GM23338 (cell line): ENCODE data around the gene EXO1. TPM values are rescaled to one million over a fixed set of nuclear protein-coding genes. Genes with fewer than 3 reads are reported as not detected.

Experiments used
- ATAC-seq: fragments of 200-7000 bp; cut with Tn5 transposase; 3 replicates; pipeline ENCODE4 v1.9.1; 2020
- DNase-seq: peaks from one replicate; pipeline ENCODE4 v3.0.0-alpha.2; 2015; ENCODE audit warnings: low spot score
- H2AFZ ChIP-seq: fragments of 200-600 bp; sonication (generic); 2 replicates; pipeline ENCODE4 v1.8.0; 2016; ENCODE audit warnings: antibody characterized with exemption, mild to moderate bottlenecking, moderate library complexity
- H3F3A ChIP-seq: fragments of 200-600 bp; sonication (generic); replicated peaks from 2 replicates; pipeline ENCODE4 v1.8.0; 2017; ENCODE audit warnings: antibody characterized with exemption, mixed run types, low read depth
- H3K27ac ChIP-seq: fragments of 200-600 bp; sonication (generic); 2 replicates; pipeline ENCODE4 v1.6.1; 2016; ENCODE audit warnings: low read depth
- H3K27me3 ChIP-seq: fragments of 200-600 bp; sonication (generic); 2 replicates; pipeline ENCODE4 v1.8.0; 2016; ENCODE audit warnings: mild to moderate bottlenecking, mixed run types, moderate library complexity; ENCODE audit not compliant: insufficient read depth
- H3K36me3 ChIP-seq: fragments of 200-600 bp; sonication (generic); 2 replicates; pipeline ENCODE4 v1.8.0; 2016; ENCODE audit warnings: mild to moderate bottlenecking; ENCODE audit not compliant: insufficient read depth
- H3K4me1 ChIP-seq: fragments of 200-600 bp; sonication (generic); 2 replicates; pipeline ENCODE4 v1.8.0; 2016; ENCODE audit warnings: mild to moderate bottlenecking, moderate library complexity; ENCODE audit not compliant: insufficient read depth
- H3K4me2 ChIP-seq: fragments of 200-600 bp; sonication (generic); 2 replicates; pipeline ENCODE4 v1.7.1; 2017; ENCODE audit warnings: mixed run types
- H3K4me3 ChIP-seq: fragments of 200-600 bp; sonication (generic); 2 replicates; pipeline ENCODE4 v1.6.1; 2016; ENCODE audit warnings: mixed run types
- H3K79me2 ChIP-seq: fragments of 200-600 bp; sonication (generic); replicated peaks from 2 replicates; pipeline ENCODE4 v1.8.0; 2017; ENCODE audit warnings: mild to moderate bottlenecking; ENCODE audit not compliant: insufficient read depth
- H3K9me2 ChIP-seq: fragments of 200-600 bp; sonication (generic); 2 replicates; pipeline ENCODE4 v1.8.0; 2017; ENCODE audit not compliant: insufficient read depth
- H4K20me1 ChIP-seq: fragments of 200-600 bp; sonication (generic); replicated peaks from 2 replicates; pipeline ENCODE4 v1.8.0; 2017; ENCODE audit warnings: mild to moderate bottlenecking; ENCODE audit not compliant: insufficient read depth
- H3K27ac Mint-ChIP-seq: 2 replicates; pipeline ENCODE4 v1.8.0; 2020; ENCODE audit warnings: inconsistent platforms, mild to moderate bottlenecking, moderate library complexity, mixed read lengths
- H3K27me3 Mint-ChIP-seq: 3 replicates; pipeline ENCODE4 v1.8.0; 2022; ENCODE audit warnings: low read depth, mild to moderate bottlenecking, moderate library complexity, mixed read lengths, inconsistent platforms; ENCODE audit not compliant: insufficient read depth, poor library complexity
- H3K36me3 Mint-ChIP-seq: 3 replicates; pipeline ENCODE4 v1.8.0; 2021; ENCODE audit warnings: low read depth, mild to moderate bottlenecking, inconsistent platforms, moderate library complexity, mixed read lengths
- H3K4me1 Mint-ChIP-seq: 3 replicates; pipeline ENCODE4 v1.8.0; 2020; ENCODE audit warnings: mild to moderate bottlenecking, inconsistent platforms, mixed read lengths
- H3K4me3 Mint-ChIP-seq: 3 replicates; pipeline ENCODE4 v1.8.0; 2021; ENCODE audit warnings: moderate library complexity, mild to moderate bottlenecking, inconsistent platforms, mixed read lengths
- H3K9me3 Mint-ChIP-seq: 3 replicates; pipeline ENCODE4 v1.8.0; 2020; ENCODE audit warnings: moderate library complexity, mild to moderate bottlenecking, inconsistent platforms, mixed read lengths
- CREB1 ChIP-seq: fragments of 250-450 bp; sonication (Bioruptor Pico); IDR thresholded peaks from 2 replicates; pipeline ENCODE4 v1.5.0; 2020; ENCODE audit warnings: low read depth, mild to moderate bottlenecking, moderate library complexity
- CTCF ChIP-seq, 2 experiments: fragments of 200-600 bp in 1 of 2; sonication (generic) in 1 of 2; conservative IDR thresholded peaks; 2 replicates each; pipeline versions ENCODE4 v1.5.1 to v1.6.1; 2016 to 2017; ENCODE audit warnings: antibody characterized with exemption in 2 of 2, low read depth in 2 of 2, mild to moderate bottlenecking in 2 of 2, moderate library complexity in 1 of 2
- ETS1 ChIP-seq: IDR thresholded peaks from 2 replicates; pipeline ENCODE4 v1.6.1; 2016; ENCODE audit warnings: antibody characterized with exemption
- EZH2 ChIP-seq: fragments of 200-600 bp; sonication (generic); IDR thresholded peaks from one replicate; pipeline ENCODE4 v1.8.0; 2017; ENCODE audit warnings: antibody characterized with exemption, mild to moderate bottlenecking, low read depth; ENCODE audit not compliant: unreplicated experiment
- EZH2phosphoT487 ChIP-seq: fragments of 200-600 bp; sonication (generic); IDR thresholded peaks from one replicate; pipeline ENCODE4 v1.8.1; 2018; ENCODE audit warnings: antibody characterized with exemption; ENCODE audit not compliant: unreplicated experiment
- JUNB ChIP-seq: IDR thresholded peaks from one replicate; pipeline ENCODE4 v1.6.1; 2016; ENCODE audit warnings: antibody characterized with exemption; ENCODE audit not compliant: unreplicated experiment
- NANOG ChIP-seq: IDR thresholded peaks from 2 replicates; pipeline ENCODE4 v1.6.1; 2016; ENCODE audit warnings: antibody characterized with exemption, borderline replicate concordance
- POLR2AphosphoS5 ChIP-seq: IDR thresholded peaks from 2 replicates; pipeline ENCODE4 v1.6.1; 2016; ENCODE audit warnings: antibody characterized with exemption, low read depth
- REST ChIP-seq: IDR thresholded peaks from one replicate; pipeline ENCODE4 v1.6.1; 2018; ENCODE audit warnings: antibody characterized with exemption; ENCODE audit not compliant: unreplicated experiment
- STAT1 ChIP-seq: IDR thresholded peaks from one replicate; pipeline ENCODE4 v1.6.1; 2016; ENCODE audit warnings: antibody characterized with exemption; ENCODE audit not compliant: unreplicated experiment
- ZNF114 ChIP-seq: fragments of 250-450 bp; sonication (Bioruptor Pico); IDR thresholded peaks from 2 replicates; pipeline ENCODE4 v1.5.0; 2020; ENCODE audit warnings: mild to moderate bottlenecking, moderate library complexity
- ZNF331 ChIP-seq: fragments of 250-450 bp; sonication (Bioruptor Pico); IDR thresholded peaks from 2 replicates; pipeline ENCODE4 v1.5.0; 2020; ENCODE audit warnings: low read depth, mild to moderate bottlenecking, moderate library complexity
- ZNF462 ChIP-seq: fragments of 250-450 bp; sonication (Bioruptor Pico); IDR thresholded peaks from 2 replicates; pipeline ENCODE4 v1.5.0; 2020; ENCODE audit warnings: mild to moderate bottlenecking, moderate library complexity
- polyA plus RNA-seq: library from polyadenylated mRNA; unstranded; fragments of >200 nt; fragmentation: Nextera tagmentation; extraction: Ambion mirVana; gene quantifications from 2 replicates; pipeline ENCODE4 v1.2.1, GENCODE V29; 2016
- total RNA-seq: library from RNA; depleted of rRNA; stranded (reverse); fragments of >200 nt; shearing (Covaris generic); gene quantifications from 2 replicates; pipeline ENCODE4 v1.2.3, GENCODE V29; 2014

Gene EXO1
- total and polyA plus RNA-seq, 2 experiments from 2014 or later, result 16.2 to 34.0 TPM

GRCh38 chr1:241916196-241916595 lies 68.2 kb downstream of the EXO1 start:
- ATAC-seq (no peak), DNase-seq (no peak)
- TF ChIP-seq ZNF462 (CRISPR knock-in tag) (no peak), EZH2 (no peak), POLR2AphosphoS5 (no peak), CTCF (conservative IDR thresholded peaks at IDR 0.05; ENCODE audit: low read depth in 2 of 2) (no peak), ZNF114 (no peak), NANOG (no peak), STAT1 (no peak), REST (no peak), ETS1 (no peak), JUNB (no peak), CREB1 (CRISPR knock-in tag) (no peak), EZH2phosphoT487 (no peak), ZNF331 (no peak)
- Histone ChIP-seq H3K36me3 (no peaks in the 10 kb centered on the region), H4K20me1 (no peaks in the 10 kb centered on the region), H3K79me2 (no peaks in the 10 kb centered on the region), H3K4me3 (no peak overlapping the region), H3K4me1 (no peaks in the 10 kb centered on the region), H3K27me3 (no peaks in the 10 kb centered on the region), H3K4me2 (no peak overlapping the region), H3F3A (no peaks in the 10 kb centered on the region), H3K27ac (no peak overlapping the region), H3K9me2 (no peaks in the 10 kb centered on the region), H2AFZ (no peak overlapping the region)
- no peaks in the 10 kb centered on the region for H3K9me3 Mint-ChIP-seq
- peaks cover 2% of the 10 kb centered on the region for H3K27me3 Mint-ChIP-seq
- H3K4me1 Mint-ChIP-seq, result no peaks in the 10 kb centered on the region
- H3K4me3 Mint-ChIP-seq, result no peak overlapping the region
- H3K27ac Mint-ChIP-seq, result no peak overlapping the region
- no peaks in the 10 kb centered on the region; the same call in 2 of the 3 replicates for H3K36me3 Mint-ChIP-seq
